Measurements from ENCODE around the gene CYBRD1. TPM values are rescaled to one million over a fixed set of nuclear protein-coding genes. Genes with fewer than 3 reads are reported as not detected.
A peak's percentile ranks its signal among the peaks of the same experiment; 100 is the strongest.

CYBRD1 gene
- polyA plus RNA-seq, 1 donor from 2014 or later = 0.18 TPM

DNA sequence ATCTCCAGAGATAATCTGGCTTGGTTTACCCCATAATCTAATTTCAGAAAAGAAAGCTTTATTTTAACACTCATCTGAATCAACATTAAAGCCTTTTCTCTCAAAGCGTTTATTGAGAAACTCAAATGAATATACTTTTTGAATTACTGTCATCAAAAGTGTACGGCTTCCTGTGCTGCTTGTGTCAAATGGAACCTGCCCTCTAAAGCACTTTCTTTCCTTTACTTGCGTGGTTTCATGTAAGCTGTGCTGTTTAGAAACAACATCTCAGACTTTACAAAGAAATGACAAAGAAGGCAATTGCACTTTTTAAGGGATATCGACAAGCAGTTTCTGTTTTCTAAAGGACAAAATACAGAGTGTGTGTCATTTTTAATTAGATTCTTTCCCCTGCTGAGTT is 35.1 kb downstream of the CYBRD1 start:
- H3K4me1 Mint-ChIP-seq = no peaks in the 10 kb centered on the region
- peaks cover 2% of the 10 kb centered on the region for H3K27me3 Mint-ChIP-seq
- no peaks in the 10 kb centered on the region for H3K9me3 Mint-ChIP-seq
- H3K27ac Mint-ChIP-seq = no peak overlapping the region
- no peaks in the 10 kb centered on the region for H3K36me3 Mint-ChIP-seq
- H3K4me3 Mint-ChIP-seq = no peak overlapping the region

DNA sequence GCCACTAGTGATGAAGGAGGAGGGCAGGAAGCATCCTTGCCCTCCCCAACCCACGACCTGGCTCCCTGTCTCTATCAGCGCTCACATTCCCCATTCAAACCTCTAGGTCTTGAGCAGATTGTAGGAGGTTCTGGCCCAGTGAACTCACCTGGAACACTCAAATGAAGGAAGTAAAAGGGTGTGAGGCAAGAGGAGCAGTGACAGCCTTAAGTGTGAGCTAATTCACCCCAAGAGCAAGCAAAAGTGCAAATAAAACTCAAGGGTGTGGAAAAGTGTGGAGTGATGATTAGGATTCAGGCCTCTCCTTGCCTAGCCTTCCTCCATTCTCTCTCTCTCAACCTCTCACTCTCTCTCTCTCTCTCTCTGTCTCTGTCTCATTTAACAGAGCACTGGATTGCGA is 41.0 kb downstream of the CYBRD1 start:
- Mint-ChIP-seq H3K9me3 (no peaks in the 10 kb centered on the region), H3K4me1 (no peaks in the 10 kb centered on the region), H3K36me3 (no peaks in the 10 kb centered on the region), H3K27me3 (peaks cover 4% of the 10 kb centered on the region), H3K27ac (no peak overlapping the region), H3K4me3 (no peak overlapping the region)

DNA sequence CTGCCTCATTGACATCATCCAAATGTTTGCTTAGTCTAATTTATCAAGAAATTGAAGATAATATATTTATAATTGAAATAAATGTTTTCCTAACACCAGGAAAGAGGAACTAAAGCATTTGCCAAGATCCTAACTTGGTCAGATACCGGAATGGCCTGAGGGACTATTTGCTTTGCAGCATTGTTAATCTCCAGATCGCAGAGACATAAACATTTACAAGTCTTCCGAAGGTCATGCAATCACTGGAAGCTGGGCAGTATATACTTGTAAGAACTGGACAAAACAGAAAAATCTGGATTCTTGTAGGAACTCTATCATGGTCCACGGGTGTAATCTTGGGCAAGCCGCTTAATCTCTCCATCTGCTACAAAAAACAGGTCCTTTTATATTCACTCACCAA is 42.2 kb downstream of the CYBRD1 start:
- Mint-ChIP-seq H3K36me3 (no peaks in the 10 kb centered on the region), H3K9me3 (no peaks in the 10 kb centered on the region), H3K27ac (no peak overlapping the region), H3K4me1 (no peaks in the 10 kb centered on the region), H3K27me3 (peaks cover 3% of the 10 kb centered on the region), H3K4me3 (no peak overlapping the region)

DNA sequence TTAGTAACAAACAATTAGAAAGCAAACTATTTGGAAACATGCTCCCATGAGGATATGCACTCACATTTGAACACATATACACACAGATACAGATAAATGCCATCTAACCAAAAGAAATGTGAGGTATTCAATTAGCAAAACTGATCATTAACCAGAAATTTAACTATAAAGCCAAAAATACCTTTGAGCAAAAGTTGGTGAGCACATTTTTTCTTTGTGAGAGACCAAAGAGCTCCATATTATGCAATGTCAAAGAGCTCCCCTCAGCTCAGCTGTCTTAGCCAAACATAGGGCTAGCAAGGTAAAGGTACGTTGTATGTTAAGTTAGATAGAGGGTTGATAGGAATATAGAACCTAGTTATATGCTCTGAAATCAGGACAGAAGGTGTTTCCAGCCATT is 43.8 kb downstream of the CYBRD1 start:
- H3K27ac Mint-ChIP-seq = no peak overlapping the region
- no peak overlapping the region for H3K4me3 Mint-ChIP-seq
- H3K9me3 Mint-ChIP-seq = no peaks in the 10 kb centered on the region
- no peaks in the 10 kb centered on the region for H3K36me3 Mint-ChIP-seq
- no peaks in the 10 kb centered on the region for H3K4me1 Mint-ChIP-seq
- H3K27me3 Mint-ChIP-seq = peaks cover 3% of the 10 kb centered on the region

DNA sequence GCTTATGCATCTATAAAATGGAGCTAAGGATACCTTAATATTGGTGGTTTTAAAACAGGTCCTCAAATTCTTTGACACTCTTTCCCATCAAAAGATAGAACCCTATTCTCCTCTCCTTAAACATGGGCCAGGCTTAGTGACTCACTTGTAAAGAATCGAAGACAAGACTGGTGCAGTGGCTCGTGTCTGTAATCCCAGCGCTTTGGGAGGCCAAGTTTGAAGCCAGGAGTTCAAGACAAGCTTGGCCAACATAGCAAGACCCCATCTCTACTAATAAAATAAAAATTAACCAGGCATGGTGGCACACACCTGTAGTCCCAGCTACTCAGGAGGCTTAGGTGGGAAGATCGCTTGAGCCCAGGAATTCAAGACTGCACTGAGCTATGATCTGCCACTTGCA is 44.5 kb downstream of the CYBRD1 start:
- no peak overlapping the region for H3K4me3 Mint-ChIP-seq
- H3K27ac Mint-ChIP-seq = no peak overlapping the region
- no peaks in the 10 kb centered on the region for H3K4me1 Mint-ChIP-seq
- no peaks in the 10 kb centered on the region for H3K36me3 Mint-ChIP-seq
- peaks cover 3% of the 10 kb centered on the region for H3K27me3 Mint-ChIP-seq
- no peaks in the 10 kb centered on the region for H3K9me3 Mint-ChIP-seq

DNA sequence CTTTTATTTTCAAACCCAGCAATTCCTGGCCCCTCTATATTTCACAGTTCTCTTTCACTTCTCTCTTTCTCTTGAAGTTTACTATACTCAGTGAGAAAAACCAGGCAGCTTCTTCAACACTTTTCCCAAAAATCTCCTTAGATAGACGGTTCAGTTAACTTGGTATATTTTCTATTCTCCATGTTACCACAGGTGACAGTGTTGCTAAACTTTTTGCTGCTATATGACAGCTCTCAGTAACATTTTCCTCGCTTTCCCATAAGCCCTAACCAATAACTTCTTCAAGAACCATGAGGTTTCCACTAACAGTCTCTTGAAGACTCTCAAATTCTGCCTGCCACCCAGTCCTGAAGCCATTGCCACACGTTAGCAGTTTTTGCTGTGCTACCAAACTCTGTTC is 45.8 kb downstream of the CYBRD1 start:
- Mint-ChIP-seq H3K27ac (no peak overlapping the region), H3K27me3 (peaks cover 3% of the 10 kb centered on the region), H3K4me1 (no peaks in the 10 kb centered on the region), H3K4me3 (no peak overlapping the region), H3K9me3 (no peaks in the 10 kb centered on the region), H3K36me3 (no peaks in the 10 kb centered on the region)

DNA sequence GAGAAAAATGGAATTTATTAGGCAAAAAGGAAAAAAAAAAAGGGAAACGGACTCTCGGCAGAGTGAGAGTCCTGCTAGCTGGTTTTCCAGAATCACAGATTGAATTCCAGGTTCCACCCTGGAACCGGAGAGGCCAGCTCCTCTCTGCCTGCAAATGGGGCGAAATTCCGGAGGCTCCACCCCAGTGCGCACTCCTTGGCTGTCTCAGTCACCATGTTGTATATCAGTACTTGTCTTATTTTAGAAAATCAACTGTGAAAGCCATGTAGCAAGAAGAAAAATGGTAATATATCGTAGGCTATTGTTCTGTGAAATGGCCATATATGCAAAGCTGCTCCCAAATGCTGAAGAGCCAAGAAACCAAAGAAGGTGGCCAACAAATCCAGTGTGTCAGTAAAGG is 49.4 kb downstream of the CYBRD1 start:
- Mint-ChIP-seq H3K9me3 (no peaks in the 10 kb centered on the region), H3K4me3 (no peak overlapping the region), H3K4me1 (peaks cover 3 to 6% (median 4%) of the 10 kb centered on the region in 3 donors), H3K27me3 (peaks cover 3% of the 10 kb centered on the region), H3K27ac (no peak overlapping the region), H3K36me3 (no peaks in the 10 kb centered on the region)

DNA sequence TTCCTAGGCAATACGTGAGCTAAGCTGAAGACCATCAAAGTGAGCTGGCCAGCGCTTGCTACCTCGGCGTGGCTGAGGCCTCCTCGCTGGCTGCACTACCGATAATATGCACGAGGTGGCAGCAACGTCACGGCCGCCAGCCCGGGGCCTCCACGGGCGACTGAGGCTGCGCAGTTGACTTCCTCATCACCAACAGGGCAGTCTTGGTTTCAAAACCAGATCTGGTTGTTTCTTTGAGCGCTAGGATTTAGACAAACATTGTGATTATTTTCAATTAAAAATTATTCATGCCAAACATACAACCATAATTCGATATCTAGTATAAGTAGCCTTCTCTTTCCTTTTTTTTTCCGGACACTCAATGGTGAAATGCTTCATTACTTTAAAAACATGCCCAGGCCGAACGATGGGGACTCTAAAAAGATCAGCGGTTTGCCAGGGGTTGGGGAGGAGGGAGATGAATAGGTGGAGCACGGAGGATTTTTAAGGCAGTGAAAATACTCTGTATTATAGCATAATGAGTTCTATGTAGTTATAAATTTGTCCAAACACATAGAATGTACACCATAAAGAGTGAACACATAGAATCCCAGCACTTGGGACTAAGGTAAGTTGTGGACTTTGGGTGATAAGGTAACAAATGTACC is 52.0 kb downstream of the CYBRD1 start:
- Mint-ChIP-seq H3K27ac (peak overlapping the region in 2 of 3 donors; percentile 83 to 87), H3K9me3 (no peaks in the 10 kb centered on the region), H3K4me3 (peak overlapping the region in 1 of 4 donors; percentile 86), H3K36me3 (no peaks in the 10 kb centered on the region), H3K27me3 (no peaks in the 10 kb centered on the region), H3K4me1 (peaks cover 3 to 6% (median 4%) of the 10 kb centered on the region in 3 donors)

DNA sequence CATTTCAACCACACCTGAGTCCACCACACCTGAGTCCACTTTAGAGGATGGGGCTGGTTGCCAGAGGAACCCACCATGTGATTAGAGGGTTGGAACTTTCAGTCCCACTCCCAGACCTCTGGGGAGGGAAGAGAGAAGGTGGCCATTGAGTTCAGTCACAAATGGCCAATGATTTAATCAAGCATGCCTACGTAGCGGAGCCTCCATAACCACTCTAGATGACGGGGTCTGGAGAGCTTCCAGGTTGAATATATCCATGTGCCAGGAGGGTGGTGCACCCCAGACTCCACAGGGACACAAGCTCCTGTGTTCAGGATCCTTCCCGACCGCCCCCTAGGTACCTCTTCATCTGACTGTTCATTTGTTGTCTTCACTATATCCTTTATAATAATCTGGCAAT is 53.3 kb downstream of the CYBRD1 start:
- Mint-ChIP-seq H3K36me3 (no peaks in the 10 kb centered on the region), H3K27ac (peak overlapping the region in 1 of 3 donors; percentile 17), H3K4me1 (peaks cover 3 to 6% (median 4%) of the 10 kb centered on the region in 3 donors), H3K9me3 (no peaks in the 10 kb centered on the region), H3K27me3 (no peaks in the 10 kb centered on the region), H3K4me3 (no peak overlapping the region)

DNA sequence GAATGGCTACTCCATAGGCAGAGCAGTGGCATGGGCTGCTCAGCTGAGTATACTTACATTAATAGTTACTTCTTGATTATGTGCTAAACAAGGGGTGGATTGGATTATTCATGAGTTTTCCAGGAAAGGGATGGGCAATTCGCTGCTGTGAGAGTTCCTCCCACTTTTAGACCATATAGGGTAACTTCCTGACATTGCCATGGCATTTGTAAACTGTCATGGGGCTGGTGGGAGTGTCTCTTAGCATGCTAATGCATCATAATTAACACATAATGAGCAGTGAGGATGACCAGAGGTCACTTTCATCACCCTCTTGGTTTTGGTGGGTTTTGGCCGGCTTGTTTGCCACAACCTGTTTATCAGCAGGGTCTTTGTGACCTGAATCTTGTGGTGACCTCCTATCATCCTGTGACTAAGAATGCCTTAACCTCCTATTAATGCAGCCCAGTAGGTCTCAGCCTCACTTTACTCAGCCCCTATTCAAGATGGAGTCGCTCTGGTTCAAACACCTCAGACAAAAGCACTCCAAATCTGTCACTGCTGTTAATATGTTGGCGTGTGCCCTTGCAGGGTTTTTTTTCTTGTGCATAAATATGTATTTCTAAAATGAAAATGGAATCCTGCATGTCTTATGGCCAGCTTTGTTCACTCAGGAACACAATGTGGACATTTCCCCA is 56.0 kb downstream of the CYBRD1 start:
- Mint-ChIP-seq H3K36me3 (no peaks in the 10 kb centered on the region), H3K27me3 (peaks cover 2% of the 10 kb centered on the region), H3K4me3 (no peak overlapping the region), H3K9me3 (no peaks in the 10 kb centered on the region), H3K4me1 (peaks cover 3 to 6% (median 4%) of the 10 kb centered on the region in 3 donors), H3K27ac (no peak overlapping the region)

DNA sequence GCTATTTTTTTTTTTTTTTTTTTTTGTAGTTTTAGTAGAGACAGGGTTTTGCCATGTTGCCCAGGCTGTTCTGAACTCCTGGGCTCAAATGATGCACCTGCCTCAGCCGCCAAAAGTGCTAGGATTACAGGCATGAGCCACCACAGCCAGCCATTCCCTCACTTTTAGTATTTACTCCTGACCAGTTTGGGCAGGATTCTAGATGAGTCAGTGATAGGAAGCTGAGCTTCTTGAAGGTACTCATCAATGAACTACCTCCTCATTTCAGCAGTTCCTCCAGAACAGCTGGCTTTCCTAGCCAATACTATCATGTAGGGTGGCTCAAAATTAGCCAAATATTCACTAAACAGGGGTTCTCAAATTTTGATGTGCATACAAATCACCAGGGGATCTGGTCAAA is 57.2 kb downstream of the CYBRD1 start:
- Mint-ChIP-seq H3K4me1 (peaks cover 0 to 2% (median 0%) of the 10 kb centered on the region in 3 donors), H3K27me3 (peaks cover 2% of the 10 kb centered on the region), H3K9me3 (no peaks in the 10 kb centered on the region), H3K36me3 (no peaks in the 10 kb centered on the region), H3K27ac (no peak overlapping the region), H3K4me3 (no peak overlapping the region)

DNA sequence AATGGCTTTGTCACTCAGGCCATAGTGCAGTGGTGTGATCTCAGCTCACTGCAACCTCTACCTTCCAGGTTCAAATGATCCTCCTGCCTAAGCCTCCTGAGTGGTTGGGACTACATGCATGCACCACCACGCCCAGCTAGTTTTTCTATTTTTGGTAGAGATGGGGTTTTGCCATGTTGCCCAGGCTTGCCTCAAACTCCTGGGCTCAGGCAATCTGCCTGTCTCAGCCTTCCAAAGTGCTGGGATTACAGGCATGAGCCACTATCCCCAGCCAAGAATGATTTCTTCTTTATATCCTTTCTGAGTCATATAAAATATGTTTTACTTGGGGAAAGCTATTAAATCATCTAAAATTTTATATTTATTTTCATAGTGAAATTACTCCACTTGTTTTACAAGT is 61.3 kb downstream of the CYBRD1 start:
- Mint-ChIP-seq H3K4me1 (no peaks in the 10 kb centered on the region), H3K4me3 (no peak overlapping the region), H3K27me3 (peaks cover 13% of the 10 kb centered on the region), H3K36me3 (no peaks in the 10 kb centered on the region), H3K9me3 (no peaks in the 10 kb centered on the region), H3K27ac (no peak overlapping the region)

DNA sequence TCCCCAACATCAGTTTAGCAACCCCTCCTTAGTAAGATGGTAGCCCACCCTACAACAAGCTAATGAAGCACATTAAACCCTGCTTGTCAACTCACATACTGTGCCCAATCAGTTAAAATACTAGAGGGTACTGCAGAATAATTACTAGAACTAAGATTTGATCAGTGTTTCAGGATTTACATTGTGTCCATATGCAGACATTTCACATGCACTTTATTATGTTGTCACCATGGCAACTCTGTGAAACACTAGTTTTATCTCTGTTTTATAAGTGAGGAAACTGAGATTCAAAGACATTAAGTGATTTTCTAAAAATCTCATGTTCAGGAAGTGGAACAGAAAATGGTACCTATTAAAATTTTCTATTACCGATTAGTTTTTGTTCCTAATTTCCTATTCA is 61.7 kb downstream of the CYBRD1 start:
- Mint-ChIP-seq H3K36me3 (no peaks in the 10 kb centered on the region), H3K4me1 (no peaks in the 10 kb centered on the region), H3K9me3 (no peaks in the 10 kb centered on the region), H3K4me3 (no peak overlapping the region), H3K27ac (no peak overlapping the region), H3K27me3 (peaks cover 13% of the 10 kb centered on the region)

DNA sequence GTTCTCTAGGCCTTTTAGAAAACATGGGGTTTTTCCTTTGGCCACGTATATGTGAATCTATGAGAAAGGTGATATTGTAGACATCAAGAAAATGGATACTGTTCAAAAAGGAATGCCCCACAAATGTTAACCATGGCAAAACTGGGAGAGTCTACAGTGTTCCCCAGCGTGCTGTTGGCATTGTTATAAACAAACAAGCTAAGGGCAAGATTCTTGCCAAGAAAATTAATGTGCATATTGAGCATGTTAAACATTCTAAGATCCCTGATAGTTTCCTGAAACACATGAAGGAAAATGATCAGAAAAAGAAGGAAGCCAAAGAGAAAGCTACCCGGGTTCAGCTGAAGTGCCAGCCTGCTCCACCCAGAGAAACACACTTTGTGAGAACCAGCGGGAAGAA is 64.9 kb downstream of the CYBRD1 start:
- Mint-ChIP-seq H3K27me3 (peaks cover 15% of the 10 kb centered on the region), H3K4me1 (no peaks in the 10 kb centered on the region), H3K4me3 (no peak overlapping the region), H3K9me3 (peaks cover 0 to 11% (median 0%) of the 10 kb centered on the region in 3 donors), H3K36me3 (no peaks in the 10 kb centered on the region), H3K27ac (no peak overlapping the region)

DNA sequence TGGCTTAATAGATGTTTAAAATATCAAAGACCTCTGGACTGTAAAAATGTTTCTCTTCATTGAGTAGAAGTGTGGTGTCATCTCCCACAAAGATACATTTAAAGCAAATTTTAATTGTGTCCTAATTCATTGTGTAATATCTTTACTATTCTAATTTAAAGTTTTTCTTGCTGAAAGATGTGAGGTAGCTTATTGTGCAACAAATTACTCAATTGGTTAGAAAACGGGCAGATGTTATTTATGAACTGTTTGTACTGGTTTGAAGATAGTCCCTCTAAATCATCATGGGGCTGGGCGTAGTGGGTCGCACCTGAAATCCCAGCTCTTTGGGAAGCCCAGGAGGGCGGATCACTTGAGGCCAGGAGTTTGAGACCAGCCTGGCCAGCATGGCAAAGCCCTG is 65.3 kb downstream of the CYBRD1 start:
- no peaks in the 10 kb centered on the region for H3K36me3 Mint-ChIP-seq
- H3K4me3 Mint-ChIP-seq = no peak overlapping the region
- H3K4me1 Mint-ChIP-seq = no peaks in the 10 kb centered on the region
- H3K9me3 Mint-ChIP-seq = peaks cover 0 to 11% (median 0%) of the 10 kb centered on the region in 3 donors
- no peak overlapping the region for H3K27ac Mint-ChIP-seq
- H3K27me3 Mint-ChIP-seq = peaks cover 14% of the 10 kb centered on the region

DNA sequence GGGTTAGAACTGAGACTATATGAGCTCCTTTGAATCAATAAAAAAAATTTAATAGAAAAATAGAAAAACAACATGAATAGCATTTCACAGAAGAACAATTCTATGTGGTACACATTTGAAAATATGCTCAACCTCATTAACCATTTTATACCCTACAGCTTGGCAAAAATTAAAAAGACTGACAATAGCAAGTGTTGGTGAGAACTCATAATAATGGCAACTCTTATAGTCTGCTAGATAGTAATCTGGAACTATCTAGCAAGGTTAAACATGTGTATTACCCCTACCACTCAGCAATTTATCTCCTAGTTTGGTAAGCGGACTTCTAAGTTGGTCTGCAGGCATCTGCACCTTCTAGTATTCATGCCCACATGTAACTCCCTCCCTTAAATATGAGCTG is 67.8 kb downstream of the CYBRD1 start:
- no peaks in the 10 kb centered on the region for H3K36me3 Mint-ChIP-seq
- H3K4me3 Mint-ChIP-seq = no peak overlapping the region
- no peak overlapping the region for H3K27ac Mint-ChIP-seq
- H3K9me3 Mint-ChIP-seq = peaks cover 2 to 11% (median 3%) of the 10 kb centered on the region in 3 donors
- peaks cover 16% of the 10 kb centered on the region for H3K27me3 Mint-ChIP-seq
- no peaks in the 10 kb centered on the region for H3K4me1 Mint-ChIP-seq
